CD8-positive, alpha-beta memory T cell (primary cell): ENCODE data around the gene SUSD6. TPM values are rescaled to one million over a fixed set of nuclear protein-coding genes. Genes with fewer than 3 reads are reported as not detected.

Experiments used
- CTCF ChIA-PET: fragments of 350-600 bp; sonication (Branson Sonifier 250); formaldehyde crosslinking; loops from one replicate; lab custom pipeline; 2021; ENCODE audit warnings: antibody characterized with exemption; lab: Charles Lee
- POLR2A ChIA-PET: fragments of 350-600 bp; sonication (Branson Sonifier 250); formaldehyde crosslinking; loops from one replicate; lab custom pipeline; 2021; ENCODE audit warnings: antibody characterized with exemption; lab: Charles Lee
- DNase-seq, 5 donors: peaks; one replicate each; pipeline versions ENCODE4 v3.0.0 to v3.0.0-alpha.2; 2020 to 2022; ENCODE audit warnings: mixed read lengths in 1 of 5
- H3K27ac ChIP-seq: one replicate; pipeline ENCODE4 v1.7.0; 2013; ENCODE audit warnings: low read depth, mild to moderate bottlenecking, low read length, moderate library complexity
- H3K27me3 ChIP-seq: 2 replicates; pipeline ENCODE4 v1.7.0; 2013; ENCODE audit warnings: low read length, mild to moderate bottlenecking; ENCODE audit not compliant: insufficient read depth, poor library complexity, severe bottlenecking
- H3K36me3 ChIP-seq: 2 replicates; pipeline ENCODE4 v1.7.0; 2013; ENCODE audit warnings: mild to moderate bottlenecking, low read length, moderate library complexity; ENCODE audit not compliant: insufficient read depth
- H3K4me1 ChIP-seq: 2 replicates; pipeline ENCODE4 v1.7.0; 2013; ENCODE audit warnings: mild to moderate bottlenecking, low read length, moderate library complexity; ENCODE audit not compliant: insufficient read depth
- H3K4me3 ChIP-seq: 2 replicates; pipeline ENCODE4 v1.7.0; 2013; ENCODE audit warnings: mild to moderate bottlenecking, low read length
- H3K9me3 ChIP-seq: 2 replicates; pipeline ENCODE4 v1.7.0; 2013; ENCODE audit warnings: mild to moderate bottlenecking, low read length
- H3K27ac Mint-ChIP-seq, 8 donors: one replicate each; pipeline ENCODE4 v1.8.0; 2020 to 2021; ENCODE audit warnings: mixed read lengths in 8 of 8, mild to moderate bottlenecking in 6 of 8, inconsistent platforms in 3 of 8, moderate library complexity in 3 of 8
- H3K27me3 Mint-ChIP-seq, 2 donors: one replicate each; pipeline ENCODE4 v1.8.0; 2020 to 2021; ENCODE audit warnings: mixed read lengths in 2 of 2, mild to moderate bottlenecking in 1 of 2, moderate library complexity in 1 of 2
- H3K36me3 Mint-ChIP-seq, 3 donors: one replicate each; pipeline ENCODE4 v1.8.0; 2020 to 2021; ENCODE audit warnings: mixed read lengths in 3 of 3, inconsistent platforms in 1 of 3, mild to moderate bottlenecking in 1 of 3
- H3K4me1 Mint-ChIP-seq, 3 donors: one replicate each; pipeline ENCODE4 v1.8.0; 2020 to 2021; ENCODE audit warnings: mixed read lengths in 3 of 3, inconsistent platforms in 1 of 3, mild to moderate bottlenecking in 1 of 3
- H3K4me3 Mint-ChIP-seq, 7 donors: one replicate each; pipeline ENCODE4 v1.8.0; 2020 to 2021; ENCODE audit warnings: mixed read lengths in 7 of 7, mild to moderate bottlenecking in 6 of 7, moderate library complexity in 4 of 7, inconsistent platforms in 2 of 7
- H3K9me3 Mint-ChIP-seq, 5 donors: one replicate each; pipeline ENCODE4 v1.8.0; 2020 to 2022; ENCODE audit warnings: mixed read lengths in 5 of 5, mild to moderate bottlenecking in 3 of 5, moderate library complexity in 2 of 5, inconsistent platforms in 1 of 5
- polyA plus RNA-seq: library from polyadenylated mRNA; unstranded; fragments of 300-500 nt; fragmentation: Illumina TruSeq; gene quantifications from one replicate; pipeline ENCODE4 v1.2.3, GENCODE V29; 2021
- total RNA-seq, 2 experiments: library from RNA; stranded (reverse); gene quantifications; one replicate each; pipeline ENCODE4 v1.2.3, GENCODE V29; 2021

SUSD6 gene
- total and polyA plus RNA-seq, 3 experiments from 2014 or later = 9.3 to 53.9 (median 51.4) TPM

- POLR2A ChIA-PET = interaction anchor here (0.6 to 3.2 kb wide), 6 partner anchors 9 to 141 kb away, joined by 3 to 9 read pairs (median 4); partner anchors contain the start of genes SRSF5 and SUSD6
Measured at GRCh38 chr14:69625299-69626131, 14.1 kb downstream of the SUSD6 start.

GRCh38 chr14:69626132-69626500 lies 14.7 kb downstream of the SUSD6 start:
- no peaks in the 10 kb centered on the region for H3K9me3 Mint-ChIP-seq
- H3K4me3 ChIP-seq = peak overlapping the region; percentile 38
- H3K36me3 Mint-ChIP-seq = peaks cover 0 to 2% (median 0%) of the 10 kb centered on the region in 3 donors
- H3K4me1 ChIP-seq = peaks cover 79% of the 10 kb centered on the region
- peak overlapping the region; percentile 81 to 95 (median 90) for H3K27ac Mint-ChIP-seq
- ChIA-PET CTCF (interaction anchor here (1.1 to 1.3 kb wide), 3 partner anchors 11 to 101 kb away, joined by 4 to 5 read pairs (median 4); no protein-coding TSS in a partner anchor), POLR2A (interaction anchor here (0.6 kb wide), 1 partner anchor 128 kb away, joined by 4 read pairs; no protein-coding TSS in a partner anchor)
- no peaks in the 10 kb centered on the region for H3K27me3 ChIP-seq
- no peak for DNase-seq
- H3K4me3 Mint-ChIP-seq = peak overlapping the region; percentile 54 to 88 (median 78)
- H3K27me3 Mint-ChIP-seq = no peaks in the 10 kb centered on the region
- H3K9me3 ChIP-seq = no peaks in the 10 kb centered on the region
- H3K4me1 Mint-ChIP-seq = peaks cover 81 to 98% (median 95%) of the 10 kb centered on the region in 3 donors
- H3K27ac ChIP-seq = peak overlapping the region; percentile 40
- no peaks in the 10 kb centered on the region for H3K36me3 ChIP-seq

More at GRCh38 chr14:69625299-69626131, 14.1 kb downstream of the SUSD6 start:
- Histone ChIP-seq H3K4me3 (peak overlapping the region; percentile 38), H3K27me3 (no peaks in the 10 kb centered on the region), H3K9me3 (no peaks in the 10 kb centered on the region), H3K4me1 (peaks cover 79% of the 10 kb centered on the region), H3K36me3 (no peaks in the 10 kb centered on the region), H3K27ac (peak overlapping the region; percentile 40)
- peaks cover 0 to 2% (median 0%) of the 10 kb centered on the region in 3 donors for H3K36me3 Mint-ChIP-seq
- CTCF ChIA-PET = interaction anchor here (0.5 to 1.3 kb wide), 5 partner anchors 11 to 102 kb away, joined by 3 to 5 read pairs (median 4); no protein-coding TSS in a partner anchor
- H3K9me3 Mint-ChIP-seq = no peaks in the 10 kb centered on the region
- no peaks in the 10 kb centered on the region for H3K27me3 Mint-ChIP-seq
- H3K4me3 Mint-ChIP-seq = peak overlapping the region; percentile 54 to 88 (median 78)
- peak; percentile 49 to 79 (median 71) for DNase-seq
- peak overlapping the region; percentile 81 to 95 (median 90) for H3K27ac Mint-ChIP-seq
- H3K4me1 Mint-ChIP-seq = peaks cover 81 to 98% (median 95%) of the 10 kb centered on the region in 3 donors

- Histone ChIP-seq H3K36me3 (no peaks in the 10 kb centered on the region), H3K9me3 (no peaks in the 10 kb centered on the region), H3K27ac (no peak overlapping the region), H3K27me3 (no peaks in the 10 kb centered on the region), H3K4me1 (peaks cover 83% of the 10 kb centered on the region), H3K4me3 (no peak overlapping the region)
- ChIA-PET CTCF (interaction anchor here (1.1 to 1.8 kb wide), 4 partner anchors 11 to 98 kb away, joined by 3 to 6 read pairs (median 4); no protein-coding TSS in a partner anchor), POLR2A (interaction anchor here (0.6 to 1.1 kb wide), 2 partner anchors 54 to 126 kb away, joined by 3 to 13 read pairs; no protein-coding TSS in a partner anchor)
- Mint-ChIP-seq H3K4me3 (peak overlapping the region in 6 of 7 donors; percentile 7 to 65 (median 54)), H3K4me1 (peaks cover 87 to 100% (median 97%) of the 10 kb centered on the region in 3 donors), H3K27me3 (no peaks in the 10 kb centered on the region), H3K9me3 (no peaks in the 10 kb centered on the region), H3K36me3 (peaks cover 0 to 5% (median 2%) of the 10 kb centered on the region in 3 donors), H3K27ac (peak overlapping the region in 7 of 8 donors; percentile 32 to 91 (median 85))
- DNase-seq = no peak
Measured at GRCh38 chr14:69629225-69630127, 18.1 kb downstream of the SUSD6 start.

- H3K27me3 Mint-ChIP-seq = no peaks in the 10 kb centered on the region
- H3K36me3 ChIP-seq = no peaks in the 10 kb centered on the region
- peak overlapping the region in 5 of 7 donors; percentile 14 to 86 (median 36) for H3K4me3 Mint-ChIP-seq
- CTCF ChIA-PET = interaction anchor here (1.1 to 1.8 kb wide), 4 partner anchors 10 to 97 kb away, joined by 3 to 6 read pairs (median 4); no protein-coding TSS in a partner anchor
- H3K4me3 ChIP-seq = no peak overlapping the region
- no peak overlapping the region for H3K27ac ChIP-seq
- H3K4me1 Mint-ChIP-seq = peaks cover 88 to 100% (median 97%) of the 10 kb centered on the region in 3 donors
- H3K9me3 ChIP-seq = no peaks in the 10 kb centered on the region
- POLR2A ChIA-PET = interaction anchor here (0.7 to 1.0 kb wide), 2 partner anchors 15 to 28 kb away, joined by 4 read pairs; no protein-coding TSS in a partner anchor
- H3K27me3 ChIP-seq = no peaks in the 10 kb centered on the region
- DNase-seq = no peak
- H3K36me3 Mint-ChIP-seq = peaks cover 0 to 5% (median 2%) of the 10 kb centered on the region in 3 donors
- H3K9me3 Mint-ChIP-seq = no peaks in the 10 kb centered on the region
- peak overlapping the region in 5 of 8 donors; percentile 38 to 85 (median 72) for H3K27ac Mint-ChIP-seq
- peaks cover 83% of the 10 kb centered on the region for H3K4me1 ChIP-seq
Measured at GRCh38 chr14:69630360-69630759, 19.0 kb downstream of the SUSD6 start.

GRCh38 chr14:69631509-69631908 lies 20.1 kb downstream of the SUSD6 start:
- Histone ChIP-seq H3K4me3 (no peak overlapping the region), H3K9me3 (no peaks in the 10 kb centered on the region), H3K36me3 (no peaks in the 10 kb centered on the region), H3K4me1 (peaks cover 83% of the 10 kb centered on the region), H3K27me3 (no peaks in the 10 kb centered on the region), H3K27ac (no peak overlapping the region)
- ChIA-PET CTCF (interaction anchor here (1.1 kb wide), 1 partner anchor 17 kb away, joined by 3 read pairs; no protein-coding TSS in a partner anchor), POLR2A (interaction anchor here (1.0 kb wide), 1 partner anchor 14 kb away, joined by 4 read pairs; no protein-coding TSS in a partner anchor)
- Mint-ChIP-seq H3K4me3 (no peak overlapping the region), H3K4me1 (peaks cover 88 to 100% (median 97%) of the 10 kb centered on the region in 3 donors), H3K9me3 (peaks cover 0 to 1% (median 0%) of the 10 kb centered on the region in 5 donors), H3K27ac (peak overlapping the region in 3 of 8 donors; percentile 6 to 73 (median 44)), H3K27me3 (no peaks in the 10 kb centered on the region), H3K36me3 (peaks cover 0 to 5% (median 2%) of the 10 kb centered on the region in 3 donors)
- no peak for DNase-seq

- Histone ChIP-seq H3K4me3 (no peak overlapping the region), H3K36me3 (no peaks in the 10 kb centered on the region), H3K9me3 (no peaks in the 10 kb centered on the region), H3K27ac (no peak overlapping the region), H3K27me3 (no peaks in the 10 kb centered on the region), H3K4me1 (peaks cover 83% of the 10 kb centered on the region)
- POLR2A ChIA-PET = no interaction called here
- CTCF ChIA-PET = no interaction called here
- peak overlapping the region in 6 of 8 donors; percentile 9 to 71 (median 38) for H3K27ac Mint-ChIP-seq
- peaks cover 0 to 5% (median 2%) of the 10 kb centered on the region in 3 donors for H3K36me3 Mint-ChIP-seq
- H3K9me3 Mint-ChIP-seq = peaks cover 0 to 1% (median 0%) of the 10 kb centered on the region in 5 donors
- DNase-seq = no peak
- peak overlapping the region in 1 of 7 donors; percentile 30 for H3K4me3 Mint-ChIP-seq
- peaks cover 87 to 100% (median 97%) of the 10 kb centered on the region in 3 donors for H3K4me1 Mint-ChIP-seq
- H3K27me3 Mint-ChIP-seq = no peaks in the 10 kb centered on the region
Measured at GRCh38 chr14:69632164-69632563, 20.8 kb downstream of the SUSD6 start.

- H3K27ac ChIP-seq = no peak overlapping the region
- peak overlapping the region; percentile 9 to 91 (median 43) for H3K27ac Mint-ChIP-seq
- POLR2A ChIA-PET = no interaction called here
Measured at GRCh38 chr14:69632593-69633151, 21.3 kb downstream of the SUSD6 start.

More at GRCh38 chr14:69632593-69633151, 21.3 kb downstream of the SUSD6 start:
- H3K9me3 ChIP-seq = no peaks in the 10 kb centered on the region
- CTCF ChIA-PET = no interaction called here
- DNase-seq = no peak
- Mint-ChIP-seq H3K9me3 (peaks cover 0 to 1% (median 0%) of the 10 kb centered on the region in 5 donors), H3K27me3 (no peaks in the 10 kb centered on the region), H3K4me3 (peak overlapping the region in 2 of 7 donors; percentile 9 to 30), H3K4me1 (peaks cover 92 to 100% (median 100%) of the 10 kb centered on the region in 3 donors), H3K36me3 (peaks cover 0 to 5% (median 2%) of the 10 kb centered on the region in 3 donors)
- no peaks in the 10 kb centered on the region for H3K36me3 ChIP-seq
- peaks cover 87% of the 10 kb centered on the region for H3K4me1 ChIP-seq
- H3K4me3 ChIP-seq = no peak overlapping the region
- H3K27me3 ChIP-seq = no peaks in the 10 kb centered on the region
